HG03558 (cell line): ENCODE measurements around the gene DISP2.

Experiments
- ATAC-seq: cut with Tn5 transposase; IDR thresholded peaks from one replicate; pipeline ENCODE4 v1.9.1; 2021; ENCODE audit warnings: moderate number of reproducible peaks; ENCODE audit not compliant: unreplicated experiment; ENCODE audit errors: extremely low read depth

Gene DISP2

GRCh38 chr15:40327457-40327856 lies 30.6 kb upstream of the DISP2 start:
- no peak for ATAC-seq

GRCh38 chr15:40328176-40328575 lies 29.8 kb upstream of the DISP2 start:
- ATAC-seq = no peak

- no peak for ATAC-seq
These were observed 29.3 kb upstream of the DISP2 start for GRCh38 chr15:40328751-40329150.

- no peak for ATAC-seq
These were observed 28.2 kb upstream of the DISP2 start for GRCh38 chr15:40329804-40330203.

- ATAC-seq = no peak
These were observed 27.6 kb upstream of the DISP2 start for GRCh38 chr15:40330368-40330836.

GRCh38 chr15:40331026-40331425 lies 27.0 kb upstream of the DISP2 start:
- no peak for ATAC-seq

- ATAC-seq = no peak
These were observed 26.4 kb upstream of the DISP2 start for GRCh38 chr15:40331637-40332036.

GRCh38 chr15:40332113-40332781 lies 25.8 kb upstream of the DISP2 start:
- ATAC-seq = no peak

GRCh38 chr15:40333922-40334492 lies 24.0 kb upstream of the DISP2 start:
- ATAC-seq = no peak

- no peak for ATAC-seq
These were observed 23.5 kb upstream of the DISP2 start for GRCh38 chr15:40334541-40334940.

- no peak for ATAC-seq
These were observed 22.9 kb upstream of the DISP2 start for GRCh38 chr15:40334941-40335795.

- no peak for ATAC-seq
These were observed 21.9 kb upstream of the DISP2 start for GRCh38 chr15:40335938-40336743.

GRCh38 chr15:40336744-40337122 lies 21.3 kb upstream of the DISP2 start:
- no peak for ATAC-seq

GRCh38 chr15:40337597-40337996 lies 20.4 kb upstream of the DISP2 start:
- no peak for ATAC-seq

GRCh38 chr15:40338041-40338657 lies 19.9 kb upstream of the DISP2 start:
- ATAC-seq = no peak

GRCh38 chr15:40338921-40339620 lies 18.9 kb upstream of the DISP2 start:
- ATAC-seq = no peak

GRCh38 chr15:40339621-40339945 lies 18.4 kb upstream of the DISP2 start:
- no peak for ATAC-seq

GRCh38 chr15:40340038-40340739 lies 17.8 kb upstream of the DISP2 start:
- no peak for ATAC-seq
